Spinal cord (tissue), 10 donors: Measurements from ENCODE around the gene TOM1L2. TPM values are rescaled to one million over a fixed set of nuclear protein-coding genes. Genes with fewer than 3 reads are reported as not detected.

Experiments used
- DNase-seq, 6 donors: peaks; one replicate each; pipeline versions ENCODE4 v3.0.0 to v3.0.0-alpha.2; 2013 to 2015; ENCODE audit warnings: low spot score in 6 of 6, low read depth in 4 of 6
- H3K27ac ChIP-seq: one replicate; pipeline ENCODE4 v1.5.1; 2013; ENCODE audit warnings: low read depth, low read length, control low read depth
- H3K27me3 ChIP-seq: one replicate; pipeline ENCODE4 v1.6.1; 2013; ENCODE audit warnings: low read length; ENCODE audit not compliant: control insufficient read depth, insufficient read depth
- H3K36me3 ChIP-seq: one replicate; pipeline ENCODE4 v1.6.1; 2013; ENCODE audit warnings: low read length; ENCODE audit not compliant: control insufficient read depth, insufficient read depth
- H3K4me1 ChIP-seq: one replicate; pipeline ENCODE4 v1.6.1; 2013; ENCODE audit warnings: low read length; ENCODE audit not compliant: control insufficient read depth, insufficient read depth
- H3K4me3 ChIP-seq: one replicate; pipeline ENCODE4 v1.5.1; 2013; ENCODE audit warnings: low read depth, low read length, control low read depth
- H3K9me3 ChIP-seq: one replicate; pipeline ENCODE4 v1.6.1; 2013; ENCODE audit warnings: low read length; ENCODE audit not compliant: control insufficient read depth, insufficient read depth
- WGBS: methylation state at CpG from one replicate; pipeline ENCODE4 v1.1.5; 2013; ENCODE audit warnings: missing lambda C conversion rate; ENCODE audit not compliant: insufficient coverage; 5-methylcytosine and 5-hydroxymethylcytosine counted together
- polyA plus RNA-seq, 2 donors: library from polyadenylated mRNA; unstranded; fragments of 120-200 nt; gene quantifications; one replicate each; pipeline ENCODE4 v1.2.1, GENCODE V29; 2013; ENCODE audit not compliant: insufficient read length in 2 of 2
- total RNA-seq, 2 donors: library from RNA; depleted of rRNA in 1 of 2; stranded (reverse); fragments of 120-200 nt in 1 of 2; fragments of >200 nt in 1 of 2; gene quantifications; one replicate each; pipeline versions ENCODE4 v1.2.3 to v1.2.4, GENCODE V29; 2013 to 2014
- donor health status: healthy.

Gene TOM1L2
- total and polyA plus RNA-seq, 4 donors, result 44.3 to 121 (median 75.7) TPM

GRCh38 chr17:17827826-17828621 is 144.2 kb downstream of the TOM1L2 start:
- H3K27ac ChIP-seq, result no peak overlapping the region
- no peak for DNase-seq
- 81% methylated on average over 12 of the region's 13 CpGs for WGBS

GRCh38 chr17:17826942-17827785 is 145.0 kb downstream of the TOM1L2 start:
- peaks cover 48% of the 10 kb centered on the region for H3K4me1 ChIP-seq
- H3K27ac ChIP-seq, result no peak overlapping the region

More at GRCh38 chr17:17827826-17828621, 144.2 kb downstream of the TOM1L2 start:
- Histone ChIP-seq H3K36me3 (peaks cover 24% of the 10 kb centered on the region), H3K9me3 (no peaks in the 10 kb centered on the region), H3K4me1 (peaks cover 39% of the 10 kb centered on the region), H3K27me3 (no peaks in the 10 kb centered on the region), H3K4me3 (no peak overlapping the region)

DNA sequence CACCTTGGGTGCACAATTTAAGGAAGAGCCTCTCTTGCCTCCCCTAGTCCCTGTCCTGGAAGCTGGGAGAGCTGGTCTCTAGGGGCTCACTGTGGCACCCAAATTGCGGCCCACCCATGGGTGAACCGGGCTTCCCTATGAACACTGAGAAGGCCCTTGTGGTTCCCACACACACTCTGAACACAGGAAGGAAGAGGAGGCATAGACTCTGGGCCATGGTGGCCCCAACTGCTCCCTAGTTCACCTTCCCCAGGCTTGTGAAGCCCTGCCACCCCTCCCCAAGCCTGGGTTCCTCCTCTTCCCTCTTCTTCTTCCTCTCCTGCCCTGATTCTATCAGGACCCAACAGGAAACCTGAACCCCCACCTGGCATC is 145.9 kb downstream of the TOM1L2 start:
- H3K4me1 ChIP-seq, result peaks cover 49% of the 10 kb centered on the region
- 93% methylated on average over 2 of the region's 2 CpGs for WGBS
- H3K36me3 ChIP-seq, result peaks cover 19% of the 10 kb centered on the region
- no peaks in the 10 kb centered on the region for H3K9me3 ChIP-seq
- H3K27ac ChIP-seq, result no peak overlapping the region
- H3K4me3 ChIP-seq, result no peak overlapping the region
- H3K27me3 ChIP-seq, result no peaks in the 10 kb centered on the region
- DNase-seq, result no peak

More at GRCh38 chr17:17826942-17827785, 145.0 kb downstream of the TOM1L2 start:
- DNase-seq, result no peak
- H3K27me3 ChIP-seq, result no peaks in the 10 kb centered on the region
- H3K4me3 ChIP-seq, result no peak overlapping the region
- no peaks in the 10 kb centered on the region for H3K9me3 ChIP-seq
- peaks cover 24% of the 10 kb centered on the region for H3K36me3 ChIP-seq
- 83% methylated on average over 15 of the region's 16 CpGs for WGBS

DNA sequence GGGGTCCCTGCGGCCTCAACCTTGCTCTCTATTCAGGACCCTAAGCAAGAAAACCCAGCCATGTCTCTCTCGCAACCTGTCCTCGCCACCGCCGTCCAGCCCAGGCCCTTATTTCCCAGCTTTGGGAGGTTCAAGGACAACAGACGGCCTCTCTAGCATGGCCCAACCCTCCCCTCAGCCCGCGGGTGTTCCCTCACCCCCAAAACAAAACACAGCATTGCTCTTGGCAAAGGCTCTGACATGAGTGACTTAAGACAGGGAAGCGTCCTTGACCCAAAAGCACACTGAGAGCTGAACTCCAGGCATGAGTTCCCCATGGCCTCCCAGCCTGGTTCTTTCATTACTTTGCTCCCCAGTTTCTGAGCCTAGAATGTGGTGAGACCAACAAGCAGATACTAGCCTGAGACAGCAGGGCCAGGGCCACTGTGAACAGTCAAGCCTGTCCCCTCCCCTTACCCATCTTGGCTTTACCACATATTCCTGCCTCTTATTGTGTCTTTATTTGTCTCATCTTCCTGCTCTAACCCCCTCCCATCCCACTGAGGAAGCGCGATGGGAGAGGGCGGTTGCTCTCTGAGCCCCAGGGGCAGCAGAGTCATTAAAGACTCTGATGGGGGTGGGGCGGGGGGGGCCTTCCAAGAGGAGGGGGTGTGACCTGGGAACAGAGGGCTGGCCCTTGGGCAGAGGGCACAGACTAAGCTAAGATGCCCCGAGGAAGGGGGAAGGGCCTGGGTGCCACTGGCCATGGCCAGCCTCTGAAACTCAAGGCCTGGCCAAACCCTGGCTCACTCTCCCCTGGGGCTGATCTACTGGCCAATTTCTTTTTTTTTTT is 147.2 kb downstream of the TOM1L2 start:
- Histone ChIP-seq H3K9me3 (no peaks in the 10 kb centered on the region), H3K4me1 (peaks cover 58% of the 10 kb centered on the region), H3K27ac (peak overlapping the region; percentile 88), H3K4me3 (no peak overlapping the region), H3K27me3 (no peaks in the 10 kb centered on the region), H3K36me3 (peaks cover 18% of the 10 kb centered on the region)
- WGBS, result 39% methylated on average over 11 of the region's 14 CpGs
- DNase-seq, result peak in 1 of 6 donors; percentile 25

DNA sequence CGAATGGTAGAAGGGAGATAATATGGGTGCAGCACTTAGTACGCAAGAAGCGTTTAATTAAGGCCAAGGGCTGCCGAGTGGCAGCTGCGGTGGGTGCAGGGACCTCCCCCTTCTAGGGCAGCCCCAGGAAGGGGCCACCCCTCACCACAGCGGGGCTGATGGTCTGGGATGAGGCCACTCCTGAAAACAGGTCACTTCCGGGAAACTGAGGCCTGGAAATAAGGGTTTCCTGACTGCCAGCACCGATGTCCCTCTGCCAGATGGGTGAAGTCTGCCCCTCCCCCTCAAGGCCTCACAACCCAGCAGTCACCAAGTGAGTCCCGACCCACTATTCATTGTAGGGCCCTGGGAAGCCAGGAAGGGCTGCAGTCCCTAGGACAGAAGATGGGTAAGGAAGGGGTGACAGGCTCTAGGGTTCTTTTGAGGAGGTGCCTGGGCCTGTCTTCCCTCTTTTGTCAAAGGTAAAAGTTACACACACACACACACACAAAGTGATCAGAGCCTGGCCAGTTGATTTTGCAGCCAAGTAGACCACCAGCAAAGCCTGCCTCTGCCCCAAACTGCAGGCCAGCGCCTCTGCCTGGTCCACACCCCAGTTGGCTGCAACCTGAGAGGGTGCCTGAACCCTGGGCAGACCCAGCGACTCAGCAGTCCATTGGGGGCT is 147.9 kb downstream of the TOM1L2 start:
- peak overlapping the region; percentile 32 for H3K4me3 ChIP-seq
- H3K9me3 ChIP-seq, result no peaks in the 10 kb centered on the region
- peaks cover 66% of the 10 kb centered on the region for H3K4me1 ChIP-seq
- no peaks in the 10 kb centered on the region for H3K27me3 ChIP-seq
- WGBS, result 42% methylated on average over 3 of the region's 11 CpGs
- peaks cover 25% of the 10 kb centered on the region for H3K36me3 ChIP-seq
- H3K27ac ChIP-seq, result peak overlapping the region; percentile 88
- DNase-seq, result no peak

DNA sequence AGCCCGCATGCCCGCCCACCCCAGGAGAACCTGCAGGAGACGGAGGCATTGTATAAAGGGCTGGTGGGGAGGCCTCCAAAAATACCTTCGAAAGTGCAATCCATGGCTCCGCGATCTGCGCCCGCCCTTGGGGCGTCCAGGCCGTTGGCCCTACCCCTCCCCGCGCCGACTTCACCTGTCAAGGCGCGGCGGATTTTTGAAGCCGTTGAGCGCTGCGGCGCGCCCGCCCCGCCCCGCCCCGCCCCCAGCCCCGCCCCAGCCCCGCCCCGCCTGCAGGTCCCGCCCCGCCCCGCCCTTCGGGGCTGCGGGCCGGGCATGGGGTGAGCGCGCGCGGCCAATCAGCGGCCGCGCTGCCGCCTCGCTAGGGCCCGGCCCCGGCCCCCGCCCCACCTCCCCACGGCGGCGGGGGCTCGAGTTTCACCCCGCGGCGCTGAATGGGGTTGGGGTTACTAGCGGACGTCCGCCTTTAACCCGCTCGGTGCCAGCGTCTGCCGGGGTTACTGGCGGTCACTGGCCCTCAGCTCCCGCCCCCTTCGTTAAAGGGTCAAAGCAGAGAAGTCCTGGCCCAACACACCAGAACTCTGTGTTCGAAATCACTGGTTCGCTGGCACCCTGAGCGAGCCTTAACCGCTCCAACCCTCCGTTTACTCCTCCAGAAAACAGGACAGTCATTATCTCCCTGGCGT is 148.6 kb downstream of the TOM1L2 start:
- peak in 4 of 6 donors; percentile 63 to 94 (median 82) for DNase-seq
- Histone ChIP-seq H3K27ac (peak overlapping the region; percentile 88), H3K4me1 (peaks cover 72% of the 10 kb centered on the region), H3K27me3 (no peaks in the 10 kb centered on the region), H3K9me3 (no peaks in the 10 kb centered on the region), H3K4me3 (peak overlapping the region; percentile 58), H3K36me3 (peaks cover 32% of the 10 kb centered on the region)
- under 1% methylated on average over 49 of the region's 69 CpGs for WGBS

DNA sequence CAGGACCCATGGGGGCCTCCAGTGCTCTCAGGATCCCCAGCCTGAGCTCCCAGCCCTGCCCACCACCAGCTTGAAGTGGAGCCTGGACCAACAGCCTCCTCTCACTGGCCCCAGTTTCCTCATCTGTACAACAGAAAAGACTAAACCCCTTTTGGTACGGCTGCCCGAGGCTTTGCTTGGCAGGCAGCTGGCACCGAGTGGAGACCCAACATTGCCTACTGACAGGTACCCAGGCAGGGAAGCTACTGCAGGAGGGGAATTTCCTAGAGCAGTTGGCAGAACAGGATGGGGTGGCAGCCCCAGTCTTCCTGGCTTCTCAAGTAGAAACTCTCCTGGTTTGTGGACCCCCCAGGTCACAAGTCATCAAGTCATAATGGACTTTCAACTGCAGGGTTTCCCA is 149.6 kb downstream of the TOM1L2 start:
- Histone ChIP-seq H3K4me1 (peaks cover 81% of the 10 kb centered on the region), H3K9me3 (no peaks in the 10 kb centered on the region), H3K4me3 (peak overlapping the region; percentile 58), H3K27me3 (no peaks in the 10 kb centered on the region), H3K27ac (peak overlapping the region; percentile 61), H3K36me3 (peaks cover 37% of the 10 kb centered on the region)
- WGBS, result 20% methylated on average over 3 of the region's 3 CpGs
- no peak for DNase-seq

DNA sequence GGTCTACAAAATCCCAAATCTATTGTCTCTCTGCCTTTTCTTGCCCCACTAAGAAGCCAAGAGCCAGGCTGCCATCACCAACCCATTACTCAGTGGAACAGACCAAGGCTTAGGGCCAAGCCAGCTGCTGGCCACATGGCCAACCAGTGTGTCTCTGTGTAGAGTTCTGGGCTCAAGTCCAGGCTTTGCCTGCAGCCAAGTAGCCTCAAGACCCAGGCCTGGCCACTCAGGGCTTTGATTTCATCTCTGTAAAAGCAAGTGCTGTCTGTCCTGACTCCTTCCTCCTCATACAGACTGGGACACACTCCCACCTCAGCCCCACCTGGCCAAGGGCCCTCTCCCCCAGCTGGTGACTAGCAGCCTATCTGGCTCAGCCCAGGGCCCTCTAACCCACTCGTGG is 150.0 kb downstream of the TOM1L2 start:
- no peaks in the 10 kb centered on the region for H3K9me3 ChIP-seq
- H3K36me3 ChIP-seq, result peaks cover 37% of the 10 kb centered on the region
- H3K4me1 ChIP-seq, result peaks cover 85% of the 10 kb centered on the region
- peak in 2 of 6 donors; percentile 43 to 78 for DNase-seq
- no peaks in the 10 kb centered on the region for H3K27me3 ChIP-seq
- 50% methylated on average over 1 of the region's 1 CpG for WGBS
- peak overlapping the region; percentile 61 for H3K27ac ChIP-seq
- peak overlapping the region; percentile 58 for H3K4me3 ChIP-seq
